Fibroblast of lung (primary cell): ENCODE measurements around the gene BMPR1A. TPM values are rescaled to one million over a fixed set of nuclear protein-coding genes. Genes with fewer than 3 reads are reported as not detected.
"Not testable (repeated sequence)": the region's sequence is repeated elsewhere in the genome, so short reads cannot be mapped to it uniquely, and the experiment has no call there.

ENCODE experiments used
- DNase-seq, 2 donors: peaks; one replicate each; pipeline versions ENCODE4 v3.0.0 to v3.0.0-alpha.2; 2010; ENCODE audit warnings: low read depth in 2 of 2
- H2AFZ ChIP-seq: 2 replicates; pipeline ENCODE4 v1.5.1; 2012; ENCODE audit warnings: low read length, control low read depth, inconsistent platforms
- H3K27ac ChIP-seq: 2 replicates; pipeline ENCODE4 v1.5.1; 2011; ENCODE audit warnings: low read length, control low read depth; ENCODE audit not compliant: insufficient read depth
- H3K27me3 ChIP-seq: 2 replicates; pipeline ENCODE4 v1.5.1; 2011; ENCODE audit warnings: mild to moderate bottlenecking, low read length; ENCODE audit not compliant: control insufficient read depth, insufficient read depth
- H3K36me3 ChIP-seq: 2 replicates; pipeline ENCODE4 v1.5.1; 2011; ENCODE audit warnings: low read length; ENCODE audit not compliant: control insufficient read depth, insufficient read depth
- H3K4me1 ChIP-seq: 2 replicates; pipeline ENCODE4 v1.5.1; 2011; ENCODE audit warnings: low read length; ENCODE audit not compliant: control insufficient read depth, insufficient read depth; ENCODE audit errors: extremely low read depth
- H3K4me2 ChIP-seq: 2 replicates; pipeline ENCODE4 v1.5.1; 2011; ENCODE audit warnings: low read length, control low read depth; ENCODE audit not compliant: insufficient read depth; ENCODE audit errors: extremely low read depth
- H3K4me3 ChIP-seq, 4 experiments: fragments of 200-600 bp in 1 of 4; sonication (generic) in 1 of 4; replicated peaks in 1 of 4; 2 replicates each; pipeline ENCODE4 v1.5.1; 2011 to 2016; ENCODE audit warnings: low read length in 4 of 4, low read depth in 3 of 4, mild to moderate bottlenecking in 3 of 4, control low read depth in 2 of 4, inconsistent platforms in 1 of 4, mixed read lengths in 1 of 4; ENCODE audit not compliant: insufficient read depth in 1 of 4; ENCODE audit errors: control extremely low read depth in 1 of 4
- H3K79me2 ChIP-seq: 2 replicates; pipeline ENCODE4 v1.5.1; 2012; ENCODE audit warnings: mild to moderate bottlenecking, low read length, inconsistent platforms; ENCODE audit not compliant: control insufficient read depth, insufficient read depth
- H3K9ac ChIP-seq: 2 replicates; pipeline ENCODE4 v1.5.1; 2011; ENCODE audit warnings: mild to moderate bottlenecking, low read length, control low read depth; ENCODE audit not compliant: insufficient read depth
- H3K9me3 ChIP-seq: 2 replicates; pipeline ENCODE4 v1.5.1; 2012; ENCODE audit warnings: low read depth, low read length; ENCODE audit not compliant: control insufficient read depth, insufficient read depth
- H4K20me1 ChIP-seq: 2 replicates; pipeline ENCODE4 v1.5.1; 2011; ENCODE audit warnings: low read length; ENCODE audit not compliant: control insufficient read depth, insufficient read depth; ENCODE audit errors: extremely low read depth
- CTCF ChIP-seq, 2 donors: IDR thresholded peaks in 1 of 2; conservative IDR thresholded peaks in 1 of 2; 1 replicate in 1 of 2; 2 replicates in 1 of 2; pipeline ENCODE4 v1.5.1; 2011 to 2012; ENCODE audit warnings: low read length in 2 of 2, control low read depth in 1 of 2, inconsistent platforms in 1 of 2, low read depth in 1 of 2, mild to moderate bottlenecking in 1 of 2
- EZH2 ChIP-seq: IDR thresholded peaks from 2 replicates; pipeline ENCODE4 v1.5.1; 2012; ENCODE audit warnings: low read length, control low read depth, mild to moderate bottlenecking; ENCODE audit errors: missing control alignments
- polyA plus RNA-seq, 2 donors: library from polyadenylated mRNA; depleted of rRNA in 1 of 2; stranded (reverse) in 1 of 2; unstranded in 1 of 2; fragments of >200 nt; gene quantifications; 2 replicates each; pipeline ENCODE4 v1.2.1, GENCODE V29; 2011 to 2012; ENCODE audit warnings: missing spikeins in 1 of 2
- total RNA-seq: library from RNA; depleted of rRNA; stranded (reverse); fragments of >200 nt; gene quantifications from 2 replicates; pipeline ENCODE4 v1.2.1, GENCODE V29; 2014

BMPR1A gene
- total and polyA plus RNA-seq, 2 donors (not counting 1 experiment from before 2014, with no cell fraction given): 52.8 to 61.8 TPM

GRCh38 chr10:86937502-86938154, 181.2 kb downstream of the BMPR1A start:
- H3K27me3 ChIP-seq: no peaks in the 10 kb centered on the region
- H4K20me1 ChIP-seq: no peaks in the 10 kb centered on the region
- no peak overlapping the region for H2AFZ ChIP-seq
- no peaks in the 10 kb centered on the region for H3K79me2 ChIP-seq
- H3K4me3 ChIP-seq: no peak overlapping the region
- peaks cover 3% of the 10 kb centered on the region for H3K4me1 ChIP-seq
- H3K36me3 ChIP-seq: peaks cover 2% of the 10 kb centered on the region
- no peak for TF ChIP-seq CTCF (conservative IDR thresholded peaks at IDR 0.05 in 1 of 2, IDR thresholded peaks at IDR 0.05 in 1 of 2; ENCODE audit: low read depth in 1 of 2, low read length in 2 of 2)
- no peak for TF ChIP-seq EZH2
- DNase-seq: no peak
- no peaks in the 10 kb centered on the region for H3K9me3 ChIP-seq
- H3K27ac ChIP-seq: no peak overlapping the region
- H3K4me2 ChIP-seq: no peak overlapping the region
- no peak overlapping the region for H3K9ac ChIP-seq

GRCh38 chr10:86938260-86938659, 181.8 kb downstream of the BMPR1A start:
- Histone ChIP-seq H3K9ac (no peak overlapping the region), H3K4me1 (peaks cover 3% of the 10 kb centered on the region), H2AFZ (no peak overlapping the region), H3K4me3 (no peak overlapping the region), H3K27me3 (no peaks in the 10 kb centered on the region), H3K9me3 (no peaks in the 10 kb centered on the region), H4K20me1 (no peaks in the 10 kb centered on the region), H3K4me2 (no peak overlapping the region), H3K36me3 (peaks cover 2% of the 10 kb centered on the region), H3K27ac (no peak overlapping the region), H3K79me2 (no peaks in the 10 kb centered on the region)
- TF ChIP-seq EZH2 (no peak), CTCF (conservative IDR thresholded peaks at IDR 0.05 in 1 of 2, IDR thresholded peaks at IDR 0.05 in 1 of 2; ENCODE audit: low read depth in 1 of 2, low read length in 2 of 2) (no peak)
- no peak for DNase-seq

DNA sequence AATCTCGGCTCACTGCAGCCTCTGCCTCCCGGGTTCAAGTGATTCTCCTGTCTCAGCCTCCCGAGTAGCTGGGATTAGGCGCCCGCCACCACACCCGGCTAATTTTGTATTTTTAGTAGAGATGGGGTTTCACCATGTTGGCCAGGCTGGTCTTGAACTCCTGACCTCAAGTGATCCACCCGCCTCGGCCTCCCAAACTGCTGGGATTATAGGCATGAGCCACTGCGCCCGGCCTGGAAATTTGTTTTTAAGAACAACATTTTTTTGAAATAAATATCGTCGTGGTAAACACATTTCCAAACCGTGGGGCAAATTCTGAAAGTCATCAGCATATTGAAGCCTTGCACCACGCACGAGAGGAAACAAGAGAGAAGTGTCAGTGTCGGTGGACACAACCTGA, 183.7 kb downstream of the BMPR1A start:
- H3K9me3 ChIP-seq, H3K9ac ChIP-seq, H3K4me2 ChIP-seq, DNase-seq, H3K4me1 ChIP-seq, H4K20me1 ChIP-seq, H3K27me3 ChIP-seq, H3K27ac ChIP-seq, H3K36me3 ChIP-seq, H3K79me2 ChIP-seq, H3K4me3 ChIP-seq, H2AFZ ChIP-seq: not testable (repeated sequence)
